Astrocyte of the cerebellum (primary cell): Measurements from ENCODE around the gene SYDE1.

Experiments used
- DNase-seq: peaks from one replicate; pipeline ENCODE4 v3.0.0-alpha.2; 2011; ENCODE audit warnings: low read depth
- H3K4me3 ChIP-seq: 2 replicates; pipeline ENCODE4 v1.5.1; 2011; ENCODE audit warnings: mild to moderate bottlenecking, low read depth, low read length, moderate library complexity
- in situ Hi-C: cut with HindIII; loops from 2 replicates; pipeline ENCODE4 v1.10.0; 2017; ENCODE audit warnings: low sequenced_read_pairs
- TF ChIP-seq, protein P1 (sequence below): IDR thresholded peaks from 2 replicates; pipeline ENCODE4 v1.5.1; 2012; ENCODE audit warnings: low read length, low read depth, moderate library complexity, mild to moderate bottlenecking; ENCODE audit errors: missing control alignments

The SYDE1 gene

DNA sequence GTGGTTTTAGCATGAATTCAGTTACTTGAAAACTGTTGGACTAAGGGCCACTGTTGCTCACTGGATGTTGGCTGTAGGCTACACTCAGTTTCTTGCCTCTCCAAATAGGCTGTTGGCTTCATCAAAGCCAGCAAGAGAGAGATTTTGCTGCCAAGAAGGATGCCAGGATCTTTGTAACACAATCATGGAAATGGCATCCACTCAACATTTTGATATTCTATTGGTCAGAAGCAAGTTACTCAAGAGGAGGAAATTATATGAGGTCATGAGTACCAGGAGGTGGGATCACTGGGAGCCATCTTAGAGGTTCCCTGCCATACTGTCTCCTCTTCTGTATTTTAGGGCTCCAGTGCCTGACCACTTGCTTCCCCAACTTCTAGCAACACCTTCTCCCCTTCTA is 30.6 kb downstream of the SYDE1 start:
- no peak for DNase-seq
- TF ChIP-seq, protein P1, sequence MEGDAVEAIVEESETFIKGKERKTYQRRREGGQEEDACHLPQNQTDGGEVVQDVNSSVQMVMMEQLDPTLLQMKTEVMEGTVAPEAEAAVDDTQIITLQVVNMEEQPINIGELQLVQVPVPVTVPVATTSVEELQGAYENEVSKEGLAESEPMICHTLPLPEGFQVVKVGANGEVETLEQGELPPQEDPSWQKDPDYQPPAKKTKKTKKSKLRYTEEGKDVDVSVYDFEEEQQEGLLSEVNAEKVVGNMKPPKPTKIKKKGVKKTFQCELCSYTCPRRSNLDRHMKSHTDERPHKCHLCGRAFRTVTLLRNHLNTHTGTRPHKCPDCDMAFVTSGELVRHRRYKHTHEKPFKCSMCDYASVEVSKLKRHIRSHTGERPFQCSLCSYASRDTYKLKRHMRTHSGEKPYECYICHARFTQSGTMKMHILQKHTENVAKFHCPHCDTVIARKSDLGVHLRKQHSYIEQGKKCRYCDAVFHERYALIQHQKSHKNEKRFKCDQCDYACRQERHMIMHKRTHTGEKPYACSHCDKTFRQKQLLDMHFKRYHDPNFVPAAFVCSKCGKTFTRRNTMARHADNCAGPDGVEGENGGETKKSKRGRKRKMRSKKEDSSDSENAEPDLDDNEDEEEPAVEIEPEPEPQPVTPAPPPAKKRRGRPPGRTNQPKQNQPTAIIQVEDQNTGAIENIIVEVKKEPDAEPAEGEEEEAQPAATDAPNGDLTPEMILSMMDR: no peak
- in situ Hi-C loops: no loop called here
- no peak overlapping the region for H3K4me3 ChIP-seq

DNA sequence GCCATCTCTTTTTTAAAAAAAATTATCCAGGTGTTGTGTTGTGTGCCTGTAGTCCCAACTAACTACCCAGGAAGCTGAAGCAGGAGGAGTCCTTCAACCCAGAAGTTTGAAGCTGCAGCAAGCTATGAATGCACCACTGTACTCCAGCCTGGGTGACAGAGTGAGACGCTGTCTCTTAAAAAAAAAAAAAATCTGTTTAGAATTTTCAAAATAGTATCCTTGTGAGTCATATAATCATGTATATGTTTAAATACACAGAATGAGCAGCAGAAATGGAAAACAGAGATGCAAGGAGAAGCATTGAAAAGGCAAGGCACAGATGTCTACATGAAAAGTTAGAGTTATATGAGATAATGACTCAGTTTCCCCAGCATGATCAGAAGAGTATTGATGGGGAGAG is 31.2 kb downstream of the SYDE1 start:
- H3K4me3 ChIP-seq: no peak overlapping the region
- in situ Hi-C loops: no loop called here
- DNase-seq: no peak
- TF ChIP-seq, protein P1: no peak

DNA sequence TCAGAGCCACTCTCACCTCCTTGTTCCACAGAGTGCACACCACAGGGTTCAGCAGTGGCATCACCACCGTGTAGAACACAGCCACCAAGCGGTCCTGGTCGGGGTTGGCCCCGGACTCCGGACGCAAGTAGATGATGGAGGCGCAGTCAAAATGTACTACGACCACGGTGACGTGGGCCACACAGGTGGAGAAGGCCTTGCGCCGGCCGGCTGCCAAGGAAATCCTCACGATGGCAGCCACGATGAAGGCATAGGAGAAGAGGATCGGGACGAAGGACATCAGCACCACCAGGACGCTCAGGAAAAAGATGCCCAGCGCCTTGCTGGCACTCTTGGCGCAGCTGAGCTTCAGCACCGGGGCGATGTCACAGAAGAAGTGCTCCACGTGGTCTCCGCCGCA is 33.9 kb downstream of the SYDE1 start:
- TF ChIP-seq, protein P1: no peak
- DNase-seq: no peak
- H3K4me3 ChIP-seq: no peak overlapping the region
- in situ Hi-C loops: no loop called here

DNA sequence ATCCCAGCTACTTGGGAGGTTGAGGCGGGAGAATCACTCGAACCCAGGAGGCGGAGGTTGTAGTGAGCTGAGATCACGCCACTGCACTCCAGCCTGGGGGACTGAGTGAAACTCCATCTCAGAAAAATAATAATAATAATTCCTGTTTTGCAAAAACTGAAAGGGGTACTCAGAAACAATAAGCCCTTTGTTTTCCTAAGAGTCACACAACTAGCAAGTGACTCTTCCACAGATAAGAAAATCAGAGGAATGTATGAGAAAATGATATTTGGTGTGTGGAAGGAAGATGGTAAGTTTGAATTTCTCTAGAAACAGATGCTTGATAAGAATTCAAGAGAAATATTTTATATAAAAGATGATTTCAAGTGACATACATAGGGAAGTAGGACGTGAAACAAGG is 35.1 kb downstream of the SYDE1 start:
- H3K4me3 ChIP-seq: no peak overlapping the region
- DNase-seq: no peak
- TF ChIP-seq, protein P1: no peak
- in situ Hi-C loops: no loop called here

DNA sequence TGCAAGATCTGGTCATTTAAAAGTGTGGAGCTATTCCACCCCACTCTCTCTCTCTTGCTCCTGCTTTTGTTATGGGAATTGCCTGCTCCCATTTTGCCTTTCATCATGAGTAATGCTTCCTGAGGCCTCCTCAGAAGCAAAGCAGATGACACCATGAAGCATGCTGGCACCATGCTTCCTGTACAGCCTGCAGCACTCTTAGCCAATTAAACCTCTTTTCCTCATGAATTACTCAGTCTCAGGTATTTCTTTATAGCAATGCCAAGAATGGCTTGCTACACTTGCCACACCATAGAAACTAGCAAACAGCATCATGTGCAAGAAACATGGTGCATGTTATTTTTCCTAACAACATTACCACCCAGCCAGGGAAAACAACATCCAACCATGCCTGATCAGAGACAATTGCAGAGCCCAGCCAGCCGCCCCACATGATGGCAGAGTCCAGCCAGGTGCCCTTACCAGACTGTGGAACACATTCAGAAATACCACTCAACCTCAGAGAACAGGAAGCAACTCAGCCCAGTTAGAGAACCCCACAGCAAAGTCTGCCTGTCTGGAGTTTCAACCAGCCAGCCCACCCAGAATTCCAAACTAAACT is 36.9 kb downstream of the SYDE1 start:
- in situ Hi-C loops: no loop called here
- no peak overlapping the region for H3K4me3 ChIP-seq
- no peak for DNase-seq
- TF ChIP-seq, protein P1: no peak

- in situ Hi-C loops: no loop called here
- H3K4me3 ChIP-seq: no peak overlapping the region
- DNase-seq: no peak
- TF ChIP-seq, protein P1: no peak
These were observed 39.9 kb downstream of the SYDE1 start for GRCh38 chr19:15147090-15147489.
